Erythroblast (primary cell): ENCODE results near the gene MS4A2.

Experiments
- GATA1 ChIP-seq: IDR thresholded peaks from 2 replicates; pipeline ENCODE4 v1.6.1; 2011; ENCODE audit warnings: low read depth, mild to moderate bottlenecking, control low read depth, low read length, moderate library complexity
- POLR2A ChIP-seq: IDR thresholded peaks from 2 replicates; pipeline ENCODE4 v1.6.1; 2011; ENCODE audit warnings: mild to moderate bottlenecking, low read length

- TF ChIP-seq POLR2A (no peak), GATA1 (no peak)
These were observed 22.7 kb upstream of the MS4A2 start for GRCh38 chr11:60065801-60066200.
